ENCODE measurements around the gene NME4. TPM values are rescaled to one million over a fixed set of nuclear protein-coding genes. Genes with fewer than 3 reads are reported as not detected.

Gene NME4
- polyA plus RNA-seq, 1 of the 3 experiments (the other 2 are of a cell fraction): 509 TPM

GRCh38 chr16:430904-431303 lies 33.9 kb downstream of the NME4 start:
- Histone ChIP-seq H3K27ac (ENCODE audit: low read depth in 2 of 2, low read length in 1 of 2) (no peak overlapping the region), H3K79me2 (ENCODE audit: insufficient read depth) (peaks cover 93% of the 10 kb centered on the region), H3K4me1 (ENCODE audit: control insufficient read depth in 1 of 2, insufficient read depth in 2 of 2, low read depth in 1 of 2, low read length in 1 of 2) (peaks cover 4 to 12% of the 10 kb centered on the region in 2 experiments; a peak in 3 of 4 replicates), H3K9me3 (no peaks in the 10 kb centered on the region), H3K9ac (no peak overlapping the region), H3K4me3 (ENCODE audit: low read depth in 2 of 2, low read length in 1 of 2) (no peak overlapping the region), H3F3A (replicated peaks; ENCODE audit: insufficient read depth) (peaks cover 3% of the 10 kb centered on the region), H3K4me2 (no peak overlapping the region), H4K20me1 (ENCODE audit: insufficient read depth) (peaks cover 53% of the 10 kb centered on the region), H2AFZ (ENCODE audit: low read depth) (no peak overlapping the region), H3K36me3 (replicated peaks in 1 of 2; ENCODE audit: control insufficient read depth in 1 of 2, insufficient read depth in 2 of 2, low read length in 1 of 2) (peaks cover 0 to 6% of the 10 kb centered on the region in 2 experiments), H3K27me3 (ENCODE audit: insufficient read depth) (no peaks in the 10 kb centered on the region), H3K9me2 (no peaks in the 10 kb centered on the region)
- POLR2A ChIA-PET: interaction anchor here (0.6 kb wide), 1 partner anchor 254 kb away, joined by 3 read pairs; no protein-coding TSS in a partner anchor
- 95% methylated on average over 7 of the region's 7 CpGs for WGBS (ENCODE audit: low lambda C conversion rate)
- DNase-seq: no peak
- TF ChIP-seq ELF1 (IDR thresholded peaks at IDR 0.05): no peak
- TF ChIP-seq FOSL2 (IDR thresholded peaks at IDR 0.05; ENCODE audit: borderline replicate concordance, low read depth): no peak
- TF ChIP-seq NRF1 (IDR thresholded peaks at IDR 0.05; ENCODE audit: low read depth, low read length): no peak
- TF ChIP-seq FOXJ3 (CRISPR knock-in tag; IDR thresholded peaks at IDR 0.05): no peak
- TF ChIP-seq TAF1 (IDR thresholded peaks at IDR 0.05; ENCODE audit: borderline replicate concordance, low read depth, low read length): no peak
- CTCF ChIA-PET: no interaction called here

DNA sequence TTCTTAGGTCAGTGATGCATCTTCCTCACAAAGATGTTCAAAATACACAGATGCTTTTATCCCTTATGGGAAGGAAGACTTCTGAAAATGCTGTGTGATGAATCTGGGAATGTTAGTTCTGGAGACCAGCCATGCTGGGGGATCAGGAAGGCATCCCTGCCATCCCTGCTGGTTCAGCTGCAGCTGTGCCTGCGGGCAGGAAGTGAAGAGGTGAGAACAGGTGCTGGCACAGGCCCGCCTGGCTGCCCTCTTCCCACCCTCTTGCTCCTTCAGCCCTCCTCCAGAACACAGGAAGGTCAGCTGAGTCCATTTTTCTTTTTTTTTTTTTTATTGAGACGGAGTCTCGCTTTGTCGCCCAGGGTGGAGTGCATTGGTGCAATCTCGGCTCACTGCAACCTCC lies 43.6 kb downstream of the NME4 start:
- H3K4me3 ChIP-seq (ENCODE audit: low read depth in 2 of 2, low read length in 1 of 2): no peak overlapping the region
- WGBS (ENCODE audit: low lambda C conversion rate): 93% methylated on average over 6 of the region's 6 CpGs
- CTCF ChIA-PET: interaction anchor here (1.0 kb wide), 2 partner anchors 39 to 375 kb away, joined by 3 read pairs; no protein-coding TSS in a partner anchor
- TF ChIP-seq, protein P1, sequence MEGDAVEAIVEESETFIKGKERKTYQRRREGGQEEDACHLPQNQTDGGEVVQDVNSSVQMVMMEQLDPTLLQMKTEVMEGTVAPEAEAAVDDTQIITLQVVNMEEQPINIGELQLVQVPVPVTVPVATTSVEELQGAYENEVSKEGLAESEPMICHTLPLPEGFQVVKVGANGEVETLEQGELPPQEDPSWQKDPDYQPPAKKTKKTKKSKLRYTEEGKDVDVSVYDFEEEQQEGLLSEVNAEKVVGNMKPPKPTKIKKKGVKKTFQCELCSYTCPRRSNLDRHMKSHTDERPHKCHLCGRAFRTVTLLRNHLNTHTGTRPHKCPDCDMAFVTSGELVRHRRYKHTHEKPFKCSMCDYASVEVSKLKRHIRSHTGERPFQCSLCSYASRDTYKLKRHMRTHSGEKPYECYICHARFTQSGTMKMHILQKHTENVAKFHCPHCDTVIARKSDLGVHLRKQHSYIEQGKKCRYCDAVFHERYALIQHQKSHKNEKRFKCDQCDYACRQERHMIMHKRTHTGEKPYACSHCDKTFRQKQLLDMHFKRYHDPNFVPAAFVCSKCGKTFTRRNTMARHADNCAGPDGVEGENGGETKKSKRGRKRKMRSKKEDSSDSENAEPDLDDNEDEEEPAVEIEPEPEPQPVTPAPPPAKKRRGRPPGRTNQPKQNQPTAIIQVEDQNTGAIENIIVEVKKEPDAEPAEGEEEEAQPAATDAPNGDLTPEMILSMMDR (IDR thresholded peaks at IDR 0.05): no peak
- TF ChIP-seq ELF1 (IDR thresholded peaks at IDR 0.05): no peak
- no peak for TF ChIP-seq MXI1 (IDR thresholded peaks at IDR 0.05; ENCODE audit: low read depth, low read length)
- TF ChIP-seq, protein P2, sequence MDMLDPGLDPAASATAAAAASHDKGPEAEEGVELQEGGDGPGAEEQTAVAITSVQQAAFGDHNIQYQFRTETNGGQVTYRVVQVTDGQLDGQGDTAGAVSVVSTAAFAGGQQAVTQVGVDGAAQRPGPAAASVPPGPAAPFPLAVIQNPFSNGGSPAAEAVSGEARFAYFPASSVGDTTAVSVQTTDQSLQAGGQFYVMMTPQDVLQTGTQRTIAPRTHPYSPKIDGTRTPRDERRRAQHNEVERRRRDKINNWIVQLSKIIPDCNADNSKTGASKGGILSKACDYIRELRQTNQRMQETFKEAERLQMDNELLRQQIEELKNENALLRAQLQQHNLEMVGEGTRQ (IDR thresholded peaks at IDR 0.05; ENCODE audit: borderline replicate concordance, low read depth, low read length): no peak
- TF ChIP-seq SIN3A (IDR thresholded peaks at IDR 0.05; ENCODE audit: borderline replicate concordance, low read depth, low read length): no peak
- no peak for TF ChIP-seq PBX3 (IDR thresholded peaks at IDR 0.05)
- TF ChIP-seq IRF3 (IDR thresholded peaks at IDR 0.05; ENCODE audit: low read depth, low read length): no peak
- TF ChIP-seq RXRA (IDR thresholded peaks at IDR 0.05; ENCODE audit: borderline replicate concordance, low read depth): no peak
- no peak for TF ChIP-seq EP300 (IDR thresholded peaks at IDR 0.05; ENCODE audit: borderline replicate concordance in 1 of 2, low read depth in 1 of 2, low read length in 1 of 2)
- TF ChIP-seq FOXM1 (IDR thresholded peaks at IDR 0.05; ENCODE audit: low read depth): no peak
- no peak for TF ChIP-seq RAD21 (IDR thresholded peaks at IDR 0.05; ENCODE audit: low read length)
- TF ChIP-seq FOSL2 (IDR thresholded peaks at IDR 0.05; ENCODE audit: borderline replicate concordance, low read depth): no peak
- TF ChIP-seq MEF2A (IDR thresholded peaks at IDR 0.05; ENCODE audit: borderline replicate concordance, low read depth): no peak
- no peak for TF ChIP-seq MAX (IDR thresholded peaks at IDR 0.05; ENCODE audit: low read depth)
- TF ChIP-seq, protein P3, sequence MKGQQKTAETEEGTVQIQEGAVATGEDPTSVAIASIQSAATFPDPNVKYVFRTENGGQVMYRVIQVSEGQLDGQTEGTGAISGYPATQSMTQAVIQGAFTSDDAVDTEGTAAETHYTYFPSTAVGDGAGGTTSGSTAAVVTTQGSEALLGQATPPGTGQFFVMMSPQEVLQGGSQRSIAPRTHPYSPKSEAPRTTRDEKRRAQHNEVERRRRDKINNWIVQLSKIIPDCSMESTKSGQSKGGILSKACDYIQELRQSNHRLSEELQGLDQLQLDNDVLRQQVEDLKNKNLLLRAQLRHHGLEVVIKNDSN (IDR thresholded peaks at IDR 0.05; ENCODE audit: borderline replicate concordance, low read depth): no peak
- TF ChIP-seq TAF1 (IDR thresholded peaks at IDR 0.05; ENCODE audit: borderline replicate concordance, low read depth, low read length): no peak
- H2AFZ ChIP-seq (ENCODE audit: low read depth): no peak overlapping the region
- no peaks in the 10 kb centered on the region for H3K27me3 ChIP-seq (ENCODE audit: insufficient read depth)
- H3K9me2 ChIP-seq: no peaks in the 10 kb centered on the region
- H3K27ac ChIP-seq (ENCODE audit: low read depth in 2 of 2, low read length in 1 of 2): no peak overlapping the region
- H4K20me1 ChIP-seq (ENCODE audit: insufficient read depth): peaks cover 54% of the 10 kb centered on the region
- H3K4me1 ChIP-seq (ENCODE audit: control insufficient read depth in 1 of 2, insufficient read depth in 2 of 2, low read depth in 1 of 2, low read length in 1 of 2): peaks cover 0 to 3% of the 10 kb centered on the region in 2 experiments; a peak in 1 of 4 replicates
- no peaks in the 10 kb centered on the region for H3F3A ChIP-seq (replicated peaks; ENCODE audit: insufficient read depth)
- POLR2A ChIA-PET: no interaction called here
- no peak for DNase-seq
- H3K9me3 ChIP-seq: no peaks in the 10 kb centered on the region
- no peaks in the 10 kb centered on the region for H3K36me3 ChIP-seq (replicated peaks in 1 of 2; ENCODE audit: control insufficient read depth in 1 of 2, insufficient read depth in 2 of 2, low read length in 1 of 2)
- no peak overlapping the region for H3K4me2 ChIP-seq
- H3K9ac ChIP-seq: no peak overlapping the region
- H3K79me2 ChIP-seq (ENCODE audit: insufficient read depth): peaks cover 95% of the 10 kb centered on the region
